ENCODE data around the gene RNF223. TPM values are rescaled to one million over a fixed set of nuclear protein-coding genes. Genes with fewer than 3 reads are reported as not detected.

RNF223 gene
- total and polyA plus RNA-seq, 2 of the 13 experiments (the other 11 are each of a cell fraction or from before 2014, with no cell fraction given) = 0.03 TPM; not detected in 1

- TF ChIP-seq HDAC6 (IDR thresholded peaks at IDR 0.05; ENCODE audit: low read depth, low read length) (no peak), SAFB2 (CRISPR knock-in tag; IDR thresholded peaks at IDR 0.05; ENCODE audit: borderline replicate concordance, low read depth) (no peak), MATR3 (CRISPR knock-in tag; IDR thresholded peaks at IDR 0.05) (no peak), ZNF292 (CRISPR knock-in tag; IDR thresholded peaks at IDR 0.05; ENCODE audit: borderline replicate concordance, low read depth) (0 out of 2 replicates have a peak, but pooled peaks have one; percentile 33)
These were observed 4.1 kb downstream of the RNF223 start (continued) for GRCh38 chr1:1069711-1070676.

- Histone ChIP-seq H2AFZ (ENCODE audit: low read length) (no peak overlapping the region), H3K9me3 (ENCODE audit: low read length) (no peaks in the 10 kb centered on the region), H3K4me1 (ENCODE audit: insufficient read depth, low read length) (peaks cover 48% of the 10 kb centered on the region), H3K27ac (ENCODE audit: extremely low read length, insufficient read depth, low read length) (no peak overlapping the region), H3K36me3 (replicated peaks in 1 of 2; ENCODE audit: control insufficient read depth in 1 of 2, insufficient read depth in 2 of 2, low read length in 2 of 2) (no peaks in the 10 kb centered on the region), H3K27me3 (ENCODE audit: control insufficient read depth in 1 of 2, insufficient read depth in 2 of 2, low read length in 2 of 2) (peaks cover 23 to 48% of the 10 kb centered on the region in 2 experiments; a peak in 4 of 5 replicates), H3K4me2 (ENCODE audit: low read depth, low read length) (peak overlapping the region; percentile 77), H3K4me3 (replicated peaks in 1 of 3; ENCODE audit: insufficient read depth in 1 of 3, low read depth in 2 of 3, low read length in 3 of 3) (peak overlapping the region; percentile 55 to 89 (median 80); a peak in 5 of 6 replicates), H3K79me2 (ENCODE audit: insufficient read depth, low read length) (no peaks in the 10 kb centered on the region), H4K20me1 (ENCODE audit: insufficient read depth, low read length) (no peaks in the 10 kb centered on the region), H3K9ac (ENCODE audit: insufficient read depth, low read depth, low read length) (peak overlapping the region; percentile 7; the same call in 1 of the 2 replicates)
- POLR2A ChIA-PET = interaction anchor here (1.2 kb wide), 1 partner anchor 56 kb away, joined by 3 read pairs; the partner anchor contains the start of gene ISG15
- CTCF ChIA-PET (ENCODE audit: low intra/inter-chr PET ratio, low total read pairs) = no interaction called here
- DNase-seq (ENCODE audit: low spot score) (peak; percentile 55), FAIRE-seq (peak; percentile 30), ATAC-seq (peak; percentile 15)
- BruUV-seq (replicated peaks) = no TSS peak
- in situ Hi-C loops (cut with HindIII; ENCODE audit: extremely low pct_ligation_motif_present, low pct_unique_long_range_greater_than_20kb) (no loop called here), intact Hi-C loops (cut with micrococcal nuclease; ENCODE audit: unreplicated experiment) (no loop called here)
- WGBS (ENCODE audit: low lambda C conversion rate) = 2% methylated on average over 9 of the region's 75 CpGs
- TF ChIP-seq ARHGAP35 (CRISPR knock-in tag; IDR thresholded peaks at IDR 0.05; ENCODE audit: borderline replicate concordance) (0 out of 2 replicates have a peak, but pooled peaks have one; percentile 60), ARID4A (CRISPR knock-in tag; IDR thresholded peaks at IDR 0.05; ENCODE audit: borderline replicate concordance) (peak; percentile 59; the same call in 1 of the 2 replicates), RBFOX2 (IDR thresholded peaks at IDR 0.05; ENCODE audit: low read depth, low read length) (peak; percentile 53; the same call in 1 of the 2 replicates), ZNF761 (CRISPR knock-in tag; conservative IDR thresholded peaks at IDR 0.05) (0 out of 2 replicates have a peak, but pooled peaks have one; percentile 40), RERE (CRISPR knock-in tag; IDR thresholded peaks at IDR 0.05; ENCODE audit: low read depth) (no peak)
These were observed 4.9 kb downstream of the RNF223 start for GRCh38 chr1:1069056-1069710.

All from HepG2 (cell line).